HG03460 (cell line): ENCODE results near the gene DOCK8.

ENCODE experiments used
- ATAC-seq: cut with Tn5 transposase; IDR thresholded peaks from one replicate; pipeline ENCODE4 v1.9.1; 2021; ENCODE audit not compliant: unreplicated experiment

The DOCK8 gene

DNA sequence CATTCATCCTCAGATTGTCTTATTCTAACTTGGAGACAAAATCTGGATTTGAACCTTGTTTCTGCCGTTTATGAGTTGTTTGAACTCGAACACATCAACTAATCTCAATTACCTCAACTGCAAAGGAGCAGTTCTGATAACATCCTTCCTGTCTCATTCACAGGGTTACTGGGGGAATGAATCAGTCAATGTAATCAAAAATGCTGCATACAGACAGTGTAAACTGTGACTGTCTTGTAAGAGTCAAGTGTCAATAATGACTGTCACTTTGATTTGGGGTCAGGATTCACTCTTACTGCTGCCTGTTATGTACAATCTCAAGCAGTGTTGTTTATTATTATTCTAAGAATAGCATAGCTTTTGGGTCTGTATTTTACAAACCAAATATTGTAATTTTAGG lies 273.8 kb downstream of the DOCK8 start:
- ATAC-seq = no peak

DNA sequence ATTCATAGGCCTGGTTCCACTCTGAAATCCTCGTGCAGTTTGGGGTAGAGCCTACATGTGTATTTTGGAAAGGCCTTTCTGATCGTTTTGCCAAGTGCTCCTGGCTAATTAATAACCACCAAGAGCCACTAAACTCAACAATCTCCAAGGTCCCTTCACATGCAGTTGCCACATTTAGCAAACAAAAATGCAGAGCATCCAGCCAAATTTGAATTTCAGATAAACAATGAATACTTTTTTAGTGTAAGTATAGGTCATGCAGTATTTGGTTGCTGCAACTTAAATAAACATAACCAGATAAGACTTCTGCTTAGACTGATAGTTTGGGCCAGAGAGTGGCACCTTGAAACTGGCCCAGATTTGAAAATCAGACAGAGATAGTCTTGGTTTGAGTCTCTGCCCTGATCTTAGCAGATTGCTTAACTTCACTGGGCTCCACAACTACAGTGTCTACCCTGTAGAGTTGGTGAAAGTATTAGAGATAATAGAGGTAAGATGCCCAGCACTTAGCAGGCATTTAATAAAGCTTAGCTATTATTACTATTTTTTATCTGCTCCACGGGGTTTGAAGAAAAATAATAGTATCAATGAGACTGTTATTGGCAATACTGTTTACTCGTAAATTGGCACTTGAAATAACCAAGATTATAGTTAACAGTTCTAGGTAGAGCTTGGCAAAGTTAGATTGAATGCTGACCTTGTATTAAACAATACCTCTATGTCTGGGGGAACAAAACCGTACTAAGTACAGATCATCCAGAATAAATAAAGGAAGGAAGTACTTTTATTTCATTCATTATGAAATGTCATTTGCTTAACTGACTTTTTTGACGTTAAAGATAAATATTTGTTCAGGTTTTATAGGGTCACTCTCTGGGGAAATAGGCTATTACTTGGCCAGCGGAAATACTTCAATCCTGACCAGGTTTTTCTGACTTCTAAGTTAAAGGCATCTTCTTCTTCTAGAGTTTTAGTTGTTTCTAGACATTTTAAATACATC lies 274.8 kb downstream of the DOCK8 start:
- no peak for ATAC-seq

DNA sequence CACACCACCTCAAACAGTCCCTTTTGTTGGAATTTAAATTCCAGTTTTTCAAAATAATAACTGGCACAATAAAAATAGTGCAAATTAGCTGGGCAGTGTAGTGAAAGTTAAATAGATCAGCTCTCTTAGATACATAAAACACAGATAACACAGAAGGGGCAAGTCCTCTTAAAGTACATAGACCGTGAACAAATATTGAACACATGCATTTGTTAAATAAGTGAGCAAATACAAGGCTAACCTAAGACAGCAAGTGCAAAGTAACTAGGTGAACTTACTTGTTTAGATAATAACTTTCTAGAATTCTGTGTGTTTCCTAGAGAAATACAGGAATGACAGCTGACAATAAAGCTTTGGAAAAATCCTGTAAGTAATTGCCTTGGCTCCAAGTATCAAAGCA lies 280.1 kb downstream of the DOCK8 start:
- no peak for ATAC-seq

DNA sequence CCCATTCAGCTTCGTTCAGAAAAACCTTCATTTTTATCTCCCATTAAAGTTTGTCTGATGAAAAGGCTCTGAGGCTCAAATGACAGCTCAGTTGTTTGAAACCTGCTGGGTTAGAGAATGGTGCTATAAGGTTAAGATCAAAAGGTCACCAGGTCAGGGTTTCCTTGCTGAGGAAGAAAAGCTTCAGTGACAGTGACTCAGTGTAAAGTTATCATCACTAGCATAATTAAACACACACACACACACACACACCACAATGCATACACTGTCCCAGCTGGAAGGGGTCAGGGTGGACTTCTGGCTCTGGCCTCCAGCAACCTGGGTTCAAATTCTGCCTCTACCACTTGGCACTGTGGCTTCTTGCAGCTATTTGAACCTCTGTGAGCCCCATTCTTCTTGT lies 281.1 kb downstream of the DOCK8 start:
- no peak for ATAC-seq

DNA sequence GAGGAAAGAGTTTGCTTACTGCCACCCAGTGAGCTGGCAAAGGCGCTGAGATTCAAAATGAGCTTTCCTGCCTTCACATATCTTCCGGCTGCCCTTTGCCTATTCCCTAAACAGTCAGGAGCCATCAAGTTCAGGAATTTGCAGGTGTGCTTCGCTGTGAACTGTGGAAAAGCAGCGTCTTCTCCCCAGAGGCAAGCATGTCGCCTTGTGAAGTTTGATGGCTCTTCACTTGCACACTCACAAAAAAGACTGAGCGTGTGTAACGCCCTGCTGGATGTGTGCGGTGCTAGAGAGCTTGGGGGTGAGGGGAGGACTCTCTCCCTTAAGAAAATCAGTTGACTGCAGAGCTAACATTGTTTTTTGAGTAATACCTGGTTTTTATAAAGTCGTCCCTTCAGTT lies 288.7 kb downstream of the DOCK8 start:
- ATAC-seq = no peak

DNA sequence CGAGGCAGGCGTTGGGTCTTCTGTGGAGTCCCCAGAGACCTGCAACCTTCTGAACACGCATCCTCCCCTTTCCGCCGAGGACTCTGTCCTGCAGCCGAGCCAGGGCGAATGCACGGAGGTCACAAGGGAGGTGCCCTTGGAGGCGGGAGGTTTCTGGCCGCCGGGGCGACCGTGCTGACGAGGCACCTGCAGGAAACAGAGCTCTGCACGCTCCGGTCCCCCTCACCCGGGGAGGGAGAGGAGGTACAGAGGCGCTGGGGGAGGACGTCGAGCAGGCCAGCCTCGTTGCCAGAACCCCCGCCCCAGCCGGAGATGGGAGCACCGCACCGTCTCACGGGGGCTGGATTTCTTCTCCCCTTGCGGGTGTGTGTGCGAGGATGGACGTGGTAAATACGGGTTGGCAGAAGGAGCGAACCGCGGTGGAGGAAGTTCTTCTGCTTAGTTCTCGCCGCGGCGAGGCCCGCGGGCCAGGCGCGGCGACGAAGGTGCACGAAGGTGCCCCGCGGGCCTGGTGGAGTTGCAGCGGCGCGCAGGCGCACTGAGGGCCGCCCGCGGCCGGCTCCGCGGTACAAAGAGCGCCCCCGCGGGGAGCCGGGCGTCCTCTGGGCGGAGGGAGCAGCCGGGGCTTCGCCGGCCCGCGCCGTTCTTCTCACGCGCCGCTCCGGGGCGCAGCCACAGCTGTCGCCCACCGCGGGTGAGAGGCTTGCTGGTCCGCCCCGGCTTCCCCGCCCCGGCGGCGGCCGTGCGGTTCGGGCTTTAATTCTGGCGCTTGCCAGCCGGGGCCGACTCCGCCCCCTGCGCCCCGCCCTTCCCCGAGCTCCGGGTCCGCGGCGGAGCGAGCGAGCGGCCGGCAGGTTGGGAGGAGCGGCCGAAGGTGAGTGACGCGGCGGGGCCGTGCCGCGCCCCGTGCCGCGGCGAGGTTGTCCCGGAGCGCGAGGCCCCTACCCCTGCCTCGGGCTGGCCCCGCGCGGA lies 289.5 kb downstream of the DOCK8 start, which contains the start of gene KANK1:
Gene KANK1, plus strand, starts transcription at position 815 of the 972 bp plus-strand sequence.
- peak; percentile 76 for ATAC-seq

DNA sequence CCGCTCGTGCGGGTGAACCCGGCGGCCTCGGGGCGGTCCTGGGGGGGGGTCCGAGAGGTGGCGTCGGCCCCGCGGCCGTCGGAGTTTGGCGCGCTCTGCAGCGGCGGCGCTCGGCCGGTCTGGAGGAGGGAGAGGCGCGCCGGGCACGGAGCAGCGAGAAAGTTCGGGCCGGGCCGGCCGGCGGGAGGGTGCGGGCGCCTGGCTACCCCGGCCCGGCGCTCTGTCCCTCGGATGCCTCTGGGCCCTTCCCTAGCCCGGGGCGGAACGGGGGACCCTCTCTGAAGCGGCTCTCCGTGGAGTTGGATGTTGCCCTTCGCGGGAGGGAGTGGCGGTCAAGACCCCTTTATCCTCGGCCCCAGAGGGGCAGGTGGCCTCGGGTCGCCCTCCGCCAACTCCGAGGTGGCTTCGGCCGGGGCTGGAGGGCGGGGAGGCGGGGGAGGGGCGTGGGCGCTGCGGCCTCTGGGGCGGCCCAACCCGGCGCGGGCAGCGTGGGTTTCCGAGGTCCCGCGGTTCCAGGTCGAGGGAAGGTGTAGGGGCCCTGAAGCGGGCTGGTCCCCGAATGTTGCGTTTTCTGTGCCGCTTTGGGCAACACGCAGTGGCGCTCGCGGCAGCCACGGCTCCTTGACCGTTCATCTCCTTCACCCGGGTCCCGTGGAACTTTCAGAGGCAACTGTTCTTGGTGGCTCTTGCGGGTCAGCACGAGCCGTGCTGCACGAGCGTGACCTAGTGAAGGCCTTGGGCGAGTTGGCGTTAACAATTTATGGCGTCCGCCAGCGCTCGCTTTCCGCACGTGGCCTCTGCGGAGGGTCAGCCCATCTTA lies 290.5 kb downstream of the DOCK8 start:
- ATAC-seq = peak; percentile 27

DNA sequence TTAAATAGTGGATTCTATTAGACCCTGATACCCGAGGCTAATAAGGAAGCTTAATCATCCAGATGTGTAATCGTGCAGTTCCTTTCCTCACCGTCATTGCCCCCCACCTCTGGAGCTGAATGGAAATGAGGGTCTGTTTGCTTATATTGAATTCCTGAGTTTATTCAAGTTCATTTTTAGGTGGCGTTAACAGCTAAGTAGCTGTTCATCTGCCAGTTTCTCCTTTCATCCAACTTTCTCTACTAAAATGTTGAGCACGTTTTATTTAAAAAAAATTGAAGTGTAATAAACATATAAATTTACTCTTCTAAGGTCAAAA lies 291.0 kb downstream of the DOCK8 start:
- ATAC-seq = no peak

DNA sequence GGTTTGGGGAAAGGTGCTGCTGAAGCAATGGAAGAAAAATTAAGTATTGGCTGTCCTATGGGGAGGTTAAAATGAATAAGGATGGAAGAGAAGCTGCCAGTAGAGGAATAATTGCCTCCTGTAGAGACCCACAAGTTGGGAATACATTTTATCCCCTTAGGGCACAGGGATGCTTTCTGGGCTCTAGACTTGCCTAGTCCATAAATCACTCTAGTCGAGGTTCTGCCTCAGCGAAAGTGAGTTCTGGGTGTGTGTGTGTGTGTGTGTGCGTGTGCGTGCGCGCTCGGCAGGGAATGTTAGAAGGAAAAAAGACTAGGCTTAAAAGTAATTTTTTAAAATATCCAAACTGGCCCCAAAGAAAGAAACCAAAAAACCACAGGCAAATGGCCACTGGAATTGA lies 291.6 kb downstream of the DOCK8 start:
- ATAC-seq = no peak

DNA sequence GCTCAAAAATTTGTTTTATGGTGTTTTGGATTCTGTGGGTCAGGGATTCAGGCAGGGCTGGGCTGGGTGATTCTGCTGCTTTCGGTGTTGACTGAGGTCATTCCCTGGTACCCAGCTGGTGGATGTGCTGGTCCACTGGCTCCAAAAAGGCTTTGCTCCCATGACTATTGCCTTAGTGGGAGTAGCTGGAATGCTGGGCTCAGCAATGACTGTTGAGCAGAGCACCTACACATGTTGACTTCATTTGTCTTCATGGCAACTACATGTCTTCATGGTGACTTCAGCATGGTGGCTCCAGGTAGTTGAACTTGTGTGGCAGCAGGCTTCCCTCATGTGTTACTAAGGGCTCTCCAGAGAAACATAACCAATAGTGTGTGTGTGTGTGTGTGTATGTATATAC lies 297.2 kb downstream of the DOCK8 start:
- ATAC-seq = no peak

DNA sequence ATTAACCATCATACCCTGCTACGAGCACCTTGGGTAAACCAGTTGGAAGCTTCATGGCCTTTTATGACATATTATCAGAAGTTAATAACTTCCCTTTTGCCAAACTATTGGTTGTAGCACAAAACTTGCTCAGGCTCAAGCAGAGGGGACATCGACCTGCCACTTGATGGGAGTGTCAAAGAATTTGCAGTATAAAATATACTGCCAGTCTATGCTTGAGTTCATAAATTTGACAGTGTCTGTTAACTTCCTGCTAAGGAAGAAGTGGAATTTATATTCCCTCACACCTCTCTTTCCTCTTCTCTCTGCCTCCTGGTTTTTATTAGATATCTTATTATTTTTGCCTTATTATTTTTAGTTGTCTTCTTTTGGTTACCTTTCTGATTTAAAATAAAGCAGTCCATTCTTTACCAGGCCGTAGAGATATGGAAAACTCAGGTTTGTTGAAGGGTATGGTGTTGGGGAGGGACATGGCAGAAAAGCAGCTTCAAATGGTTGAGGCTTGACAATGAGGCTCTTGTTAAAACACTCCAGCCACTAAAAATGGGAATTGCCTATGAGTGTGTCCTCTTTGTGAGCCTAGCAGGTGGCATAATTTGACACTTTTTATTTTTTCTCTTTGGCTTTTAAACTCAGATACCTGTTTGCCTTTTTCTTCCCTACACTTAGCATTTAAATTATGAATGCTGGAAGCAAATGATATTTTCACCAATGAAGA lies 298.0 kb downstream of the DOCK8 start:
- ATAC-seq = no peak
